H9 (cell line): ENCODE results near the gene AHI1. TPM values are rescaled to one million over a fixed set of nuclear protein-coding genes. Genes with fewer than 3 reads are reported as not detected.

ENCODE experiments used
- DNase-seq: peaks from one replicate; pipeline ENCODE4 v3.0.0-alpha.2; 2017
- H2AFZ ChIP-seq: one replicate; pipeline ENCODE4 v1.6.1; 2013; ENCODE audit warnings: mild to moderate bottlenecking, low read length, control low read depth, moderate library complexity
- H2AK5ac ChIP-seq: 2 replicates; pipeline ENCODE4 v1.6.1; 2013; ENCODE audit warnings: low read length, control low read depth, mixed read lengths; ENCODE audit not compliant: insufficient read length
- H2BK120ac ChIP-seq: one replicate; pipeline ENCODE4 v1.6.1; 2013; ENCODE audit warnings: low read depth, mild to moderate bottlenecking, low read length, control low read depth, inconsistent platforms; ENCODE audit not compliant: poor library complexity, severe bottlenecking
- H2BK12ac ChIP-seq: 2 replicates; pipeline ENCODE4 v1.6.1; 2013; ENCODE audit warnings: low read length, control low read depth, mixed read lengths, low read depth; ENCODE audit not compliant: insufficient read length
- H2BK15ac ChIP-seq: 2 replicates; pipeline ENCODE4 v1.6.1; 2013; ENCODE audit warnings: low read depth, low read length, control low read depth
- H2BK20ac ChIP-seq: one replicate; pipeline ENCODE4 v1.6.1; 2013; ENCODE audit warnings: low read depth, mild to moderate bottlenecking, low read length, control low read depth, inconsistent platforms; ENCODE audit not compliant: poor library complexity, severe bottlenecking
- H2BK5ac ChIP-seq: 2 replicates; pipeline ENCODE4 v1.6.1; 2013; ENCODE audit warnings: low read length, control low read depth, mixed read lengths; ENCODE audit not compliant: insufficient read length
- H3K14ac ChIP-seq: 2 replicates; pipeline ENCODE4 v1.6.1; 2013; ENCODE audit warnings: low read length, control low read depth; ENCODE audit not compliant: insufficient read depth
- H3K18ac ChIP-seq: 2 replicates; pipeline ENCODE4 v1.6.1; 2013; ENCODE audit warnings: low read depth, mild to moderate bottlenecking, mixed read lengths, low read length, control low read depth; ENCODE audit not compliant: insufficient read length
- H3K23ac ChIP-seq: 2 replicates; pipeline ENCODE4 v1.6.1; 2013; ENCODE audit warnings: low read length, control low read depth, mixed read lengths, low read depth; ENCODE audit not compliant: insufficient read length
- H3K23me2 ChIP-seq: 2 replicates; pipeline ENCODE4 v1.6.1; 2013; ENCODE audit warnings: low read depth, mild to moderate bottlenecking, mixed read lengths, low read length, control low read depth; ENCODE audit not compliant: insufficient read length, poor library complexity, severe bottlenecking
- H3K27ac ChIP-seq: 2 replicates; pipeline ENCODE4 v1.5.1; 2013; ENCODE audit warnings: low read length, control low read depth, mixed read lengths, low read depth; ENCODE audit not compliant: insufficient read length
- H3K27me3 ChIP-seq: 2 replicates; pipeline ENCODE4 v1.6.1; 2013; ENCODE audit warnings: low read length, control low read depth, inconsistent platforms; ENCODE audit not compliant: insufficient read depth
- H3K4ac ChIP-seq: 2 replicates; pipeline ENCODE4 v1.6.1; 2013; ENCODE audit warnings: low read depth, mild to moderate bottlenecking, control low read depth, inconsistent platforms, low read length, moderate library complexity
- H3K4me1 ChIP-seq: 2 replicates; pipeline ENCODE4 v1.6.1; 2013; ENCODE audit warnings: low read length, control low read depth, inconsistent platforms; ENCODE audit not compliant: insufficient read depth
- H3K4me2 ChIP-seq: 2 replicates; pipeline ENCODE4 v1.6.1; 2013; ENCODE audit warnings: low read length, control low read depth, mixed read lengths; ENCODE audit not compliant: insufficient read length, insufficient read depth
- H3K56ac ChIP-seq: 2 replicates; pipeline ENCODE4 v1.6.1; 2013; ENCODE audit warnings: low read depth, mild to moderate bottlenecking, mixed read lengths, low read length, control low read depth; ENCODE audit not compliant: insufficient read length
- H3K79me1 ChIP-seq: 2 replicates; pipeline ENCODE4 v1.6.1; 2013; ENCODE audit warnings: low read depth, mild to moderate bottlenecking, moderate library complexity, low read length, control low read depth, inconsistent platforms; ENCODE audit not compliant: insufficient read depth, poor library complexity, severe bottlenecking
- H3K79me2 ChIP-seq: 2 replicates; pipeline ENCODE4 v1.6.1; 2013; ENCODE audit warnings: low read length, control low read depth, inconsistent platforms; ENCODE audit not compliant: insufficient read depth
- H3K9ac ChIP-seq: 2 replicates; pipeline ENCODE4 v1.6.1; 2013; ENCODE audit warnings: low read length, control low read depth, mixed read lengths; ENCODE audit not compliant: insufficient read length; ENCODE audit errors: extremely low read depth
- H3K9me3 ChIP-seq: one replicate; pipeline ENCODE4 v1.6.1; 2013; ENCODE audit warnings: low read depth, low read length, inconsistent platforms; ENCODE audit not compliant: control insufficient read depth
- H3T11ph ChIP-seq: one replicate; pipeline ENCODE4 v1.6.1; 2013; ENCODE audit warnings: mild to moderate bottlenecking, low read length, control low read depth, inconsistent platforms
- H4K20me1 ChIP-seq: one replicate; pipeline ENCODE4 v1.6.1; 2013; ENCODE audit not compliant: control insufficient read depth, insufficient read length, insufficient read depth
- H4K5ac ChIP-seq: 2 replicates; pipeline ENCODE4 v1.6.1; 2013; ENCODE audit warnings: low read depth, mild to moderate bottlenecking, mixed read lengths, low read length, control low read depth; ENCODE audit not compliant: insufficient read length
- H4K8ac ChIP-seq: replicated peaks from 2 replicates; pipeline ENCODE4 v1.6.1; 2013; ENCODE audit warnings: low read length, control low read depth, mixed read lengths, low read depth; ENCODE audit not compliant: insufficient read length
- H4K91ac ChIP-seq: 2 replicates; pipeline ENCODE4 v1.6.1; 2013; ENCODE audit warnings: low read depth, mild to moderate bottlenecking, moderate library complexity, mixed read lengths, low read length, control low read depth; ENCODE audit not compliant: insufficient read length
- H3K27ac Mint-ChIP-seq, 3 experiments: 2 replicates in 2 of 3; 3 replicates in 1 of 3; pipeline ENCODE4 v1.8.0; 2020 to 2021; ENCODE audit warnings: mixed read lengths in 3 of 3, mild to moderate bottlenecking in 1 of 3, moderate library complexity in 1 of 3
- H3K27me3 Mint-ChIP-seq: 2 replicates; pipeline ENCODE4 v1.8.0; 2021; ENCODE audit warnings: low read depth, mild to moderate bottlenecking, moderate library complexity, mixed read lengths
- H3K36me3 Mint-ChIP-seq, 3 experiments: 2 replicates in 2 of 3; 3 replicates in 1 of 3; pipeline ENCODE4 v1.8.0; 2020 to 2021; ENCODE audit warnings: low read depth in 3 of 3, mixed read lengths in 3 of 3; ENCODE audit not compliant: insufficient read depth in 1 of 3
- H3K4me1 Mint-ChIP-seq, 2 experiments: 2 replicates each; pipeline ENCODE4 v1.8.0; 2020; ENCODE audit warnings: mixed read lengths in 2 of 2
- H3K4me3 Mint-ChIP-seq, 2 experiments: 2 replicates in 1 of 2; 3 replicates in 1 of 2; pipeline ENCODE4 v1.8.0; 2020 to 2021; ENCODE audit warnings: mild to moderate bottlenecking in 2 of 2, mixed read lengths in 2 of 2, moderate library complexity in 1 of 2
- H3K9me3 Mint-ChIP-seq, 2 experiments: 2 replicates in 1 of 2; 3 replicates in 1 of 2; pipeline ENCODE4 v1.8.0; 2020; ENCODE audit warnings: mild to moderate bottlenecking in 2 of 2, mixed read lengths in 2 of 2, moderate library complexity in 1 of 2
- CTCF ChIP-seq: fragments of 200-600 bp; sonication (generic); conservative IDR thresholded peaks from 3 replicates; pipeline ENCODE4 v1.8.0; 2021; ENCODE audit warnings: antibody characterized with exemption, mild to moderate bottlenecking
- WGBS: extraction: QIAGEN DNeasy Blood & Tissue Kit; methylation state at CpG from one replicate; pipeline ENCODE4 v1.1.7; 2013; ENCODE audit warnings: missing lambda C conversion rate, low lambda C conversion rate, mixed read lengths; ENCODE audit not compliant: insufficient read length; ENCODE audit errors: extremely low coverage; 5-methylcytosine and 5-hydroxymethylcytosine counted together
- total RNA-seq: library from RNA; stranded (reverse); gene quantifications from 2 replicates; pipeline ENCODE4 v1.2.1, GENCODE V29; 2021

Gene AHI1
- total RNA-seq, 1 experiment from 2014 or later, result 9.9 TPM

- H3K79me1 ChIP-seq, result no peaks in the 10 kb centered on the region
- no CpG with 5 or more reads among the region's 6 CpGs for WGBS
- no peak overlapping the region for H2BK120ac ChIP-seq
- no peak overlapping the region for H3T11ph ChIP-seq
- no peak overlapping the region for H2AFZ ChIP-seq
- no peak overlapping the region for H2BK5ac ChIP-seq
- H3K56ac ChIP-seq, result no peak overlapping the region
- H3K23ac ChIP-seq, result no peak overlapping the region
- H3K79me2 ChIP-seq, result no peaks in the 10 kb centered on the region
- H3K9ac ChIP-seq, result no peak overlapping the region
- no peaks in the 10 kb centered on the region for H3K36me3 Mint-ChIP-seq
- no peak overlapping the region for H3K4ac ChIP-seq
- H2BK20ac ChIP-seq, result no peak overlapping the region
- H3K27me3 Mint-ChIP-seq, result no peaks in the 10 kb centered on the region
- no peaks in the 10 kb centered on the region for H3K9me3 ChIP-seq
- H4K20me1 ChIP-seq, result no peaks in the 10 kb centered on the region
- no peak overlapping the region for H4K8ac ChIP-seq
- H3K4me1 Mint-ChIP-seq, result peaks cover 4 to 16% of the 10 kb centered on the region in 2 experiments; a peak in 2 of 4 replicates
- no peak overlapping the region for H4K91ac ChIP-seq
- H4K5ac ChIP-seq, result no peak overlapping the region
- no peaks in the 10 kb centered on the region for H3K23me2 ChIP-seq
- H3K9me3 Mint-ChIP-seq, result peaks cover 0 to 3% of the 10 kb centered on the region in 2 experiments; a peak in 1 of 5 replicates
- no peak overlapping the region for H3K18ac ChIP-seq
- H2BK15ac ChIP-seq, result no peak overlapping the region
- TF ChIP-seq CTCF, result no peak
- no peak overlapping the region for H3K14ac ChIP-seq
- no peak overlapping the region for H3K27ac ChIP-seq
- H3K4me1 ChIP-seq, result no peaks in the 10 kb centered on the region
- no peak for DNase-seq
- H3K27me3 ChIP-seq, result no peaks in the 10 kb centered on the region
- no peak overlapping the region for H2AK5ac ChIP-seq
- no peak overlapping the region for H3K4me2 ChIP-seq
- H3K4me3 Mint-ChIP-seq, result no peak overlapping the region
- no peak overlapping the region for H2BK12ac ChIP-seq
- no peak overlapping the region for H3K27ac Mint-ChIP-seq
These were observed 260.8 kb downstream of the AHI1 start for GRCh38 chr6:135236732-135237131.
